Transverse colon (tissue), 4 donors: ENCODE measurements around the gene ITGB3BP. TPM values are rescaled to one million over a fixed set of nuclear protein-coding genes. Genes with fewer than 3 reads are reported as not detected.

Source experiments
- DNase-seq: peaks from one replicate; pipeline ENCODE4 v3.0.0-alpha.2; 2019
- H3K27ac ChIP-seq, 4 donors: fragments of 200-600 bp; sonication (generic); 2 replicates each; pipeline ENCODE4 v1.5.1; 2016 to 2018; ENCODE audit warnings: inconsistent platforms in 4 of 4
- H3K27me3 ChIP-seq: fragments of 200-600 bp; sonication (generic); 2 replicates; pipeline ENCODE4 v1.5.1; 2017; ENCODE audit warnings: inconsistent platforms
- H3K36me3 ChIP-seq, 4 donors: fragments of 200-600 bp; sonication (generic); 2 replicates each; pipeline ENCODE4 v1.5.1; 2017 to 2019; ENCODE audit warnings: inconsistent platforms in 4 of 4
- H3K4me1 ChIP-seq, 4 donors: fragments of 200-600 bp; sonication (generic); 2 replicates each; pipeline ENCODE4 v1.5.1; 2017 to 2020; ENCODE audit warnings: inconsistent platforms in 4 of 4
- H3K4me3 ChIP-seq, 4 donors: fragments of 200-600 bp; sonication (generic); 1 replicate in 1 of 4; 2 replicates in 3 of 4; pipeline versions ENCODE4 v1.5.1 to v1.6.1; 2017 to 2019; ENCODE audit warnings: inconsistent platforms in 4 of 4
- H3K9me3 ChIP-seq, 2 donors: fragments of 200-600 bp; sonication (generic); 2 replicates each; pipeline ENCODE4 v1.5.1; 2017 to 2019; ENCODE audit warnings: inconsistent platforms in 2 of 2
- CTCF ChIP-seq, 5 experiments: fragments of 200-600 bp in 3 of 5; fragments of 450-650 bp in 2 of 5; sonication (generic) in 3 of 5; IDR thresholded peaks; 1 replicate in 2 of 5; 2 replicates in 3 of 5; pipeline ENCODE4 v1.5.1; 2016 to 2017; ENCODE audit warnings: antibody characterized with exemption in 5 of 5, inconsistent platforms in 3 of 5, mild to moderate bottlenecking in 2 of 5, moderate library complexity in 1 of 5
- EP300 ChIP-seq: sonication (generic); formaldehyde crosslinking; IDR thresholded peaks from one replicate; pipeline ENCODE4 v1.6.1; 2017; ENCODE audit warnings: antibody characterized with exemption, low read depth
- POLR2A ChIP-seq: fragments of 450-650 bp; IDR thresholded peaks from one replicate; pipeline ENCODE4 v1.6.1; 2016; ENCODE audit warnings: antibody characterized with exemption, mild to moderate bottlenecking, moderate library complexity
- POLR2AphosphoS5 ChIP-seq, 3 donors: sonication (generic); formaldehyde crosslinking; IDR thresholded peaks; one replicate each; pipeline ENCODE4 v1.6.1; 2016; ENCODE audit warnings: antibody characterized with exemption in 3 of 3
- WGBS, 2 donors: methylation state at CpG; one replicate each; pipeline ENCODE4 v1.1.5; 2018; ENCODE audit warnings: low coverage in 1 of 2; 5-methylcytosine and 5-hydroxymethylcytosine counted together
- in situ Hi-C, 4 donors: fragments of 200-750 bp; cut with MboI; loops; one replicate each; pipeline versions ENCODE4 v1.15.0 to v1.15.1; 2017; ENCODE audit warnings: low sequenced_read_pairs in 3 of 4, low pct_ligation_motif_present in 1 of 4, low pct_unique_long_range_greater_than_20kb in 1 of 4
- intact Hi-C: fragments of 100-400 bp; cut with DNase I; formaldehyde crosslinking; loops from one replicate; pipeline ENCODE4 v1.15.1; 2023; ENCODE audit warnings: low total_unique reads
- total RNA-seq, 4 donors: library from RNA; depleted of rRNA; stranded (reverse); fragments of >200 nt; gene quantifications; one replicate each; pipeline ENCODE4 v1.1.0, GENCODE V29; 2016

Gene ITGB3BP
- total RNA-seq, 4 donors from 2014 or later = 0.80 to 12.2 (median 7.1) TPM

DNA sequence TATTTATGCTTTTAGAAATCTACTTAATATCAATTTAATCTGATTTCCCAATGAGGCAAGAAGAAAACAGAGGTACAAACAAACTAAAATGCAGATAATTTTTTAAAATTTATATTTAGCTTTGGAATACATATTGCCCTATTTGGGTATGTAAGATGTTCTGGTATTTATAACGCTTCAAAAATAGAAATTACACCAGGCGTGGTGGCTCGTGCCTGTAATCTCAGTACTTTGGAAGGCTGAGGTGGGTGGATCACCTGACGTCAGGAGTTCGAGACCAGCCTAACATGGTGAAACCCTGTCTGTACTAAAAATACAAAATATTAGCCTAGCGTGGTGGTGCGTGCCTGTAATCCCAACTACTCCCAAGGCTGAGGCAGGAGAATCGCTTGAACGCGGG is 13.3 kb downstream of the ITGB3BP start:
- no peak for TF ChIP-seq EP300
- no peaks in the 10 kb centered on the region for H3K36me3 ChIP-seq
- no peaks in the 10 kb centered on the region for H3K4me1 ChIP-seq
- no peaks in the 10 kb centered on the region for H3K27me3 ChIP-seq
- in situ Hi-C loops = no loop called here
- no peak overlapping the region for H3K4me3 ChIP-seq
- no peak for DNase-seq
- intact Hi-C loops = no loop called here
- 80 to 86% methylated on average over 6 to 10 of the region's 10 CpGs for WGBS, 2 donors
- H3K9me3 ChIP-seq = no peaks in the 10 kb centered on the region
- no peak overlapping the region for H3K27ac ChIP-seq

DNA sequence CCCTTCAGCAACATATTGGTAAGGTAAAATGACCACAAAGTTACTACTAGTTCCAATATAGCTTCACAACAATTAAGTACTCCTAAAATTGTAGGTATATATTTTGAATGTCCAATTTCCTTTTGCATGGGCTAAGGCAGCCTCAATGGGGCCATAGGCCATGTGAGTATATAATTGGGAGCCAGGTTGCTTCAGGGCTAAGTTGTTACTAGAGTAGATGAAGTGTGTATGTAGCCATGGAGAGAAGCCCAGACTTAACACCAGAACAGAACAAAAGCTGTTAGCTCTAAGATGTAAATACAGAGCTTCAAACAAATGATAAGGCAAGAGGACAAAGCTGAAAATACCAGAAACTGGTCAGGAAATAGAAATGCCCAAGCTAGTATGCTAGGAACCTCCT is 16.2 kb downstream of the ITGB3BP start:
- in situ Hi-C loops = no loop called here
- intact Hi-C loops = no loop called here
- Histone ChIP-seq H3K4me3 (no peak overlapping the region), H3K27ac (no peak overlapping the region), H3K9me3 (no peaks in the 10 kb centered on the region), H3K36me3 (no peaks in the 10 kb centered on the region), H3K4me1 (no peaks in the 10 kb centered on the region), H3K27me3 (no peaks in the 10 kb centered on the region)
- TF ChIP-seq CTCF (IDR thresholded peaks at IDR 0.05) (no peak), EP300 (no peak), POLR2A (no peak), POLR2AphosphoS5 (IDR thresholded peaks at IDR 0.05) (no peak)
- no peak for DNase-seq

DNA sequence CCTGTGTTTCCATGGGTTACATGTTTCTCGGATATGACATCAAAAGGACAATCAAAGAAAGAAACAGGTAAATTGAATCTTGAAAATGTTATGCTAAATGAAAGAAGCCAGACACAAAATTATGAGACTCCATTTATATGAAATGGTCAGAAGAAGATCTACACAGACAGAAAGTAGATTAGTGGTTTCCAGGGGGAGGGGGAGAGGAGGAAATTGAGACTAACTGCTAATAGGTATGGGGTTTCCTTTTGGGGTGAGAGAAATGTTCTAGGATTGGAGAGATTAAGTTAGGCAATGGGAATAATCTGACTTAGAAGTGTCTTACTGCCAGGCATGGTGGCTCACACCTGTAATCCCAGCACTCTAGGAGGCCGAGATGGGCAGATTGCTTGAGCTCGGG is 21.8 kb downstream of the ITGB3BP start:
- Histone ChIP-seq H3K9me3 (no peaks in the 10 kb centered on the region), H3K27ac (no peak overlapping the region), H3K36me3 (no peaks in the 10 kb centered on the region), H3K4me1 (peaks cover 0 to 6% (median 0%) of the 10 kb centered on the region in 4 donors), H3K27me3 (no peaks in the 10 kb centered on the region), H3K4me3 (no peak overlapping the region)
- WGBS, 2 donors = 92 to 95% methylated on average over 3 of the region's 3 CpGs
- in situ Hi-C loops (no loop called here), intact Hi-C loops (no loop called here)
- DNase-seq = no peak
- TF ChIP-seq POLR2AphosphoS5 (IDR thresholded peaks at IDR 0.05) = no peak
- TF ChIP-seq CTCF (IDR thresholded peaks at IDR 0.05) = no peak
- no peak for TF ChIP-seq POLR2A
- TF ChIP-seq EP300 = no peak

DNA sequence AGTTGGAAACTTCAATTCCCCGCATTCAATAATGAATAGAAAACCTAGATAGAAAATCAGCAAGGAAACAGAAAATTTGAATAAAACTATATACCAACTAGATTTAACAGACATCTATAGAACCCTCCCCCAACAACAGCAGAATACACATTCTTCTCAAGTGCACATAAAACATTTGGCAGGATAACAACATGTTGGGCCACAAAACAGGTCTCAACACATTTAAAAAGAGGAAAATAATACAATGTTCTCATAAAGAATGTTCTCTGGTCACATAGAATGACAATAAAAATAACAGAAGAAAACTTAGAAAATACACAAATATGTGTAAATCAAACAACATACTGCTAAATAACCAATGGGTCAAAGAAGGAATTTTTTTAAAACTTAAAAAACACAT is 24.9 kb downstream of the ITGB3BP start:
- WGBS, 2 donors = 100% methylated on average over 1 of the region's 1 CpG

More for the DNA sequence above, 24.9 kb downstream of the ITGB3BP start:
- no peak for TF ChIP-seq EP300
- TF ChIP-seq POLR2AphosphoS5 (IDR thresholded peaks at IDR 0.05) = no peak
- no peak for TF ChIP-seq POLR2A
- TF ChIP-seq CTCF (IDR thresholded peaks at IDR 0.05) = no peak
- no peak overlapping the region for H3K27ac ChIP-seq
- no peaks in the 10 kb centered on the region for H3K27me3 ChIP-seq
- H3K4me3 ChIP-seq = no peak overlapping the region
- peaks cover 0 to 6% (median 0%) of the 10 kb centered on the region in 4 donors for H3K4me1 ChIP-seq
- no peaks in the 10 kb centered on the region for H3K9me3 ChIP-seq
- intact Hi-C loops (no loop called here), in situ Hi-C loops (no loop called here)
- H3K36me3 ChIP-seq = no peaks in the 10 kb centered on the region
- no peak for DNase-seq
